ENCODE measurements around the gene A2M. TPM values are rescaled to one million over a fixed set of nuclear protein-coding genes. Genes with fewer than 3 reads are reported as not detected.

A2M gene
- total and polyA plus RNA-seq, 2 of the 4 experiments (the other 2 are of a cell fraction), result 1.1 to 3.2 TPM

- no peak for DNase-seq
- no peaks in the 10 kb centered on the region for H4K20me1 ChIP-seq (ENCODE audit: insufficient read depth, low read length)
- ATAC-seq (ENCODE audit: low read depth), result no peak
- no peak overlapping the region for H2BK20ac ChIP-seq (ENCODE audit: low read depth, low read length)
- H3K4me2 ChIP-seq (ENCODE audit: low read depth, low read length), result no peak overlapping the region
- H3K27me3 ChIP-seq (ENCODE audit: control insufficient read depth, insufficient read depth, low read length), result no peaks in the 10 kb centered on the region
- peaks cover 9% of the 10 kb centered on the region; the same call in 1 of the 2 replicates for H3K36me3 ChIP-seq (ENCODE audit: control insufficient read depth, insufficient read depth, low read length)
- no peaks in the 10 kb centered on the region for H3K79me1 ChIP-seq (ENCODE audit: low read depth in 1 of 2, low read length in 2 of 2)
- no peak overlapping the region for H2BK15ac ChIP-seq (ENCODE audit: low read depth, low read length)
- H2BK5ac ChIP-seq (ENCODE audit: low read depth, low read length, poor library complexity, severe bottlenecking), result no peak overlapping the region
- POLR2A ChIA-PET (ENCODE audit: unreplicated experiment), result no interaction called here
- H2BK120ac ChIP-seq (ENCODE audit: low read depth, low read length), result no peak overlapping the region
- H3K14ac ChIP-seq (replicated peaks; ENCODE audit: low read depth, low read length), result no peak overlapping the region
- H4K91ac ChIP-seq (ENCODE audit: insufficient read depth, low read depth, low read length), result no peak overlapping the region
- H3K23ac ChIP-seq (ENCODE audit: low read depth, low read length), result no peak overlapping the region
- dilution Hi-C loops (cut with HindIII; ENCODE audit: low sequenced_read_pairs, unreplicated experiment), result no loop called here
- no peak overlapping the region for H3K18ac ChIP-seq (ENCODE audit: low read depth, low read length)
- H3K27ac ChIP-seq (ENCODE audit: insufficient read depth, low read length), result no peak overlapping the region
- no peak overlapping the region for H4K8ac ChIP-seq (ENCODE audit: low read depth in 2 of 2, low read length in 2 of 2)
- no peaks in the 10 kb centered on the region for H3K4me1 ChIP-seq (ENCODE audit: control insufficient read depth, insufficient read depth, low read length)
- no peak overlapping the region for H2AK9ac ChIP-seq (replicated peaks; ENCODE audit: low read depth, low read length, poor library complexity)
- TF ChIP-seq MAFK (IDR thresholded peaks at IDR 0.05; ENCODE audit: low read depth, low read length) (no peak), CHD1 (IDR thresholded peaks at IDR 0.05; ENCODE audit: low read depth, low read length) (no peak), NFE2L2 (IDR thresholded peaks at IDR 0.05; ENCODE audit: low read depth, low read length) (no peak), ELK1 (IDR thresholded peaks at IDR 0.05; ENCODE audit: borderline replicate concordance, low read depth, low read length) (no peak), FOS (IDR thresholded peaks at IDR 0.05; ENCODE audit: low read depth, low read length) (no peak)
- H3K56ac ChIP-seq (ENCODE audit: extremely low read depth, insufficient read depth, low read length), result no peak overlapping the region
- CTCF ChIA-PET, result no interaction called here
- BruUV-seq (replicated peaks), result no TSS peak
- no peak overlapping the region for H4K5ac ChIP-seq (ENCODE audit: low read depth, low read length)
- no peak overlapping the region for H2AK5ac ChIP-seq (ENCODE audit: low read depth, low read length)
- H3K4ac ChIP-seq (ENCODE audit: low read depth, low read length), result no peak overlapping the region
- no peak overlapping the region for H3K4me3 ChIP-seq (ENCODE audit: insufficient read depth, low read depth, low read length)
- no peak overlapping the region for H2AFZ ChIP-seq (replicated peaks; ENCODE audit: low read length, poor library complexity)
- intact Hi-C loops (cut with micrococcal nuclease), result no loop called here
- in situ Hi-C loops (cut with MboI; ENCODE audit: low sequenced_read_pairs), result no loop called here
- no peak overlapping the region for H3K9ac ChIP-seq (ENCODE audit: low read depth, low read length)
- H3K9me3 ChIP-seq (ENCODE audit: control insufficient read depth, insufficient read depth, low read length), result no peaks in the 10 kb centered on the region
- H3K9me1 ChIP-seq (ENCODE audit: insufficient read depth, low read length), result no peaks in the 10 kb centered on the region
These were observed 42.6 kb downstream of the A2M start for GRCh38 chr12:9073076-9073475.
